Liver (tissue), 9 donors: ENCODE results near the gene RELL1. TPM values are rescaled to one million over a fixed set of nuclear protein-coding genes. Genes with fewer than 3 reads are reported as not detected.

Experiments
- DNase-seq: peaks from one replicate; pipeline ENCODE4 v3.0.0-alpha.2; 2017; ENCODE audit warnings: low spot score
- H3K27ac ChIP-seq, 2 donors: one replicate each; pipeline ENCODE4 v1.7.0; 2013; ENCODE audit warnings: inconsistent platforms in 2 of 2, low read length in 2 of 2, control low read depth in 1 of 2, low read depth in 1 of 2, mild to moderate bottlenecking in 1 of 2
- H3K27me3 ChIP-seq, 4 donors: one replicate each; pipeline versions ENCODE4 v1.6.1 to v1.7.0; 2013; ENCODE audit warnings: low read length in 3 of 4, inconsistent platforms in 1 of 4, mild to moderate bottlenecking in 1 of 4, moderate library complexity in 1 of 4; ENCODE audit not compliant: control insufficient read depth in 4 of 4, insufficient read depth in 4 of 4
- H3K36me3 ChIP-seq, 4 donors: one replicate each; pipeline versions ENCODE4 v1.6.1 to v1.7.0; 2013; ENCODE audit warnings: low read length in 3 of 4, mild to moderate bottlenecking in 3 of 4, low read depth in 1 of 4, moderate library complexity in 1 of 4; ENCODE audit not compliant: control insufficient read depth in 4 of 4, insufficient read depth in 3 of 4
- H3K4me1 ChIP-seq, 4 donors: one replicate each; pipeline versions ENCODE4 v1.6.1 to v1.7.0; 2013; ENCODE audit warnings: low read length in 3 of 4, mild to moderate bottlenecking in 3 of 4, moderate library complexity in 1 of 4; ENCODE audit not compliant: control insufficient read depth in 4 of 4, insufficient read depth in 4 of 4
- H3K4me3 ChIP-seq, 3 donors: one replicate each; pipeline versions ENCODE4 v1.6.1 to v1.7.0; 2013; ENCODE audit warnings: low read length in 3 of 3, control low read depth in 1 of 3, low read depth in 1 of 3, mild to moderate bottlenecking in 1 of 3
- H3K9ac ChIP-seq, 2 donors: one replicate each; pipeline ENCODE4 v1.7.0; 2013; ENCODE audit warnings: low read length in 2 of 2, mild to moderate bottlenecking in 2 of 2, moderate library complexity in 2 of 2, control low read depth in 1 of 2, low read depth in 1 of 2
- H3K9me3 ChIP-seq, 4 donors: one replicate each; pipeline versions ENCODE4 v1.6.1 to v1.7.0; 2013; ENCODE audit warnings: low read length in 3 of 4; ENCODE audit not compliant: control insufficient read depth in 4 of 4
- ATF3 ChIP-seq: IDR thresholded peaks from 2 replicates; pipeline ENCODE4 v1.6.1; 2016; ENCODE audit warnings: antibody characterized with exemption
- EGR1 ChIP-seq, 2 donors: IDR thresholded peaks; 2 replicates each; pipeline ENCODE4 v1.6.1; 2016 to 2018; ENCODE audit warnings: antibody characterized with exemption in 2 of 2, low read depth in 2 of 2
- FOXA1 ChIP-seq: IDR thresholded peaks from 2 replicates; pipeline ENCODE4 v1.6.1; 2016; ENCODE audit warnings: antibody characterized with exemption
- FOXA2 ChIP-seq: IDR thresholded peaks from 2 replicates; pipeline ENCODE4 v1.6.1; 2016; ENCODE audit warnings: antibody characterized with exemption
- GABPA ChIP-seq, 2 donors: IDR thresholded peaks in 1 of 2; conservative IDR thresholded peaks in 1 of 2; 2 replicates each; pipeline ENCODE4 v1.6.1; 2016; ENCODE audit warnings: antibody characterized with exemption in 2 of 2, mild to moderate bottlenecking in 1 of 2, moderate library complexity in 1 of 2
- HNF4A ChIP-seq, 2 donors: conservative IDR thresholded peaks; 2 replicates each; pipeline ENCODE4 v1.6.1; 2016; ENCODE audit warnings: antibody characterized with exemption in 2 of 2, mild to moderate bottlenecking in 2 of 2
- HNF4G ChIP-seq: IDR thresholded peaks from 2 replicates; pipeline ENCODE4 v1.6.1; 2016; ENCODE audit warnings: antibody characterized with exemption
- JUND ChIP-seq, 2 donors: IDR thresholded peaks; 2 replicates each; pipeline ENCODE4 v1.6.1; 2016; ENCODE audit warnings: antibody characterized with exemption in 2 of 2
- MAX ChIP-seq: IDR thresholded peaks from 2 replicates; pipeline ENCODE4 v1.6.1; 2016; ENCODE audit warnings: antibody characterized with exemption
- NR2F2 ChIP-seq: IDR thresholded peaks from 2 replicates; pipeline ENCODE4 v1.6.1; 2016; ENCODE audit warnings: antibody characterized with exemption
- RAD21 ChIP-seq, 2 donors: IDR thresholded peaks; 2 replicates each; pipeline ENCODE4 v1.6.1; 2016; ENCODE audit warnings: antibody characterized with exemption in 2 of 2, mild to moderate bottlenecking in 2 of 2
- RXRA ChIP-seq, 2 donors: IDR thresholded peaks; 2 replicates each; pipeline ENCODE4 v1.6.1; 2017 to 2018; ENCODE audit warnings: antibody characterized with exemption in 2 of 2, mild to moderate bottlenecking in 1 of 2
- SP1 ChIP-seq: IDR thresholded peaks from 2 replicates; pipeline ENCODE4 v1.6.1; 2018; ENCODE audit warnings: antibody characterized with exemption, mild to moderate bottlenecking
- TAF1 ChIP-seq: conservative IDR thresholded peaks from 2 replicates; pipeline ENCODE4 v1.6.1; 2016; ENCODE audit warnings: antibody characterized with exemption, mild to moderate bottlenecking
- YY1 ChIP-seq: IDR thresholded peaks from 2 replicates; pipeline ENCODE4 v1.6.1; 2016; ENCODE audit warnings: antibody characterized with exemption, mild to moderate bottlenecking
- WGBS: extraction: QIAGEN DNeasy Blood & Tissue Kit; methylation state at CpG from one replicate; pipeline ENCODE4 v1.1.7; 2013; 5-methylcytosine and 5-hydroxymethylcytosine counted together
- polyA plus RNA-seq, 2 donors: library from polyadenylated mRNA; stranded (reverse) in 1 of 2; unstranded in 1 of 2; fragments of 200-250 nt in 1 of 2; fragments of >200 nt in 1 of 2; fragmentation: Nextera tagmentation in 1 of 2; extraction: Ambion mirVana in 1 of 2; gene quantifications; one replicate each; pipeline versions ENCODE4 v1.2.1 to v1.2.3, GENCODE V29; 2013 to 2015
- total RNA-seq, 2 donors: library from RNA; depleted of rRNA; stranded (reverse); fragments of >200 nt; gene quantifications; one replicate each; pipeline ENCODE4 v1.2.3, GENCODE V29; 2014
- TF ChIP-seq, protein P1 (sequence below): IDR thresholded peaks from 2 replicates; pipeline ENCODE4 v1.6.1; 2016; ENCODE audit warnings: antibody characterized with exemption
- TF ChIP-seq, protein P2 (sequence below): fragments of 150-350 bp; IDR thresholded peaks from 2 replicates; pipeline ENCODE4 v1.5.1; 2017; ENCODE audit warnings: improper control_type of control experiment, low read depth, low read length; ENCODE audit not compliant: missing input control
- TF ChIP-seq, protein P3 (sequence below): IDR thresholded peaks from 2 replicates; pipeline ENCODE4 v1.6.1; 2016; ENCODE audit warnings: antibody characterized with exemption, mild to moderate bottlenecking
- donor health status: healthy.
- donor health status: healthy.
- donor health status: healthy.
- donor health status: healthy.
- donor health status: healthy.

RELL1 gene
- total RNA-seq (10 to 100 TPM; 12.9 to 16.8 TPM), polyA plus RNA-seq (1 to 10 TPM; 1.5 to 1.8 TPM)

- peak within 1 kb of the TSS; percentile 83 to 85 for H3K9ac ChIP-seq
- DNase-seq, result peak; percentile 100
- H3K27ac ChIP-seq, result peak within 1 kb of the TSS; percentile 85 to 92
- no peaks in the 10 kb centered on the region for H3K36me3 ChIP-seq
- TF ChIP-seq GABPA (IDR thresholded peaks at IDR 0.05 in 1 of 2, conservative IDR thresholded peaks at IDR 0.05 in 1 of 2) (peak in 1 of 2 donors; percentile 74), YY1 (peak; percentile 83), FOXA2 (no peak), FOXA1 (peak; percentile 81), MAX (peak; percentile 88), SP1 (peak; percentile 95), RAD21 (IDR thresholded peaks at IDR 0.05) (peak; percentile 60 to 73), NR2F2 (no peak), RXRA (IDR thresholded peaks at IDR 0.05) (peak; percentile 39 to 51), HNF4G (no peak), TAF1 (peak; percentile 9), JUND (IDR thresholded peaks at IDR 0.05) (peak in 1 of 2 donors; percentile 46), EGR1 (IDR thresholded peaks at IDR 0.05; ENCODE audit: low read depth in 2 of 2) (peak; percentile 47 to 90), ATF3 (no peak), HNF4A (conservative IDR thresholded peaks at IDR 0.05) (peak; percentile 26 to 40)
- TF ChIP-seq, protein P1, sequence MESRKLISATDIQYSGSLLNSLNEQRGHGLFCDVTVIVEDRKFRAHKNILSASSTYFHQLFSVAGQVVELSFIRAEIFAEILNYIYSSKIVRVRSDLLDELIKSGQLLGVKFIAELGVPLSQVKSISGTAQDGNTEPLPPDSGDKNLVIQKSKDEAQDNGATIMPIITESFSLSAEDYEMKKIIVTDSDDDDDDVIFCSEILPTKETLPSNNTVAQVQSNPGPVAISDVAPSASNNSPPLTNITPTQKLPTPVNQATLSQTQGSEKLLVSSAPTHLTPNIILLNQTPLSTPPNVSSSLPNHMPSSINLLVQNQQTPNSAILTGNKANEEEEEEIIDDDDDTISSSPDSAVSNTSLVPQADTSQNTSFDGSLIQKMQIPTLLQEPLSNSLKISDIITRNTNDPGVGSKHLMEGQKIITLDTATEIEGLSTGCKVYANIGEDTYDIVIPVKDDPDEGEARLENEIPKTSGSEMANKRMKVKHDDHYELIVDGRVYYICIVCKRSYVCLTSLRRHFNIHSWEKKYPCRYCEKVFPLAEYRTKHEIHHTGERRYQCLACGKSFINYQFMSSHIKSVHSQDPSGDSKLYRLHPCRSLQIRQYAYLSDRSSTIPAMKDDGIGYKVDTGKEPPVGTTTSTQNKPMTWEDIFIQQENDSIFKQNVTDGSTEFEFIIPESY, result peak; percentile 56
- TF ChIP-seq, protein P2, sequence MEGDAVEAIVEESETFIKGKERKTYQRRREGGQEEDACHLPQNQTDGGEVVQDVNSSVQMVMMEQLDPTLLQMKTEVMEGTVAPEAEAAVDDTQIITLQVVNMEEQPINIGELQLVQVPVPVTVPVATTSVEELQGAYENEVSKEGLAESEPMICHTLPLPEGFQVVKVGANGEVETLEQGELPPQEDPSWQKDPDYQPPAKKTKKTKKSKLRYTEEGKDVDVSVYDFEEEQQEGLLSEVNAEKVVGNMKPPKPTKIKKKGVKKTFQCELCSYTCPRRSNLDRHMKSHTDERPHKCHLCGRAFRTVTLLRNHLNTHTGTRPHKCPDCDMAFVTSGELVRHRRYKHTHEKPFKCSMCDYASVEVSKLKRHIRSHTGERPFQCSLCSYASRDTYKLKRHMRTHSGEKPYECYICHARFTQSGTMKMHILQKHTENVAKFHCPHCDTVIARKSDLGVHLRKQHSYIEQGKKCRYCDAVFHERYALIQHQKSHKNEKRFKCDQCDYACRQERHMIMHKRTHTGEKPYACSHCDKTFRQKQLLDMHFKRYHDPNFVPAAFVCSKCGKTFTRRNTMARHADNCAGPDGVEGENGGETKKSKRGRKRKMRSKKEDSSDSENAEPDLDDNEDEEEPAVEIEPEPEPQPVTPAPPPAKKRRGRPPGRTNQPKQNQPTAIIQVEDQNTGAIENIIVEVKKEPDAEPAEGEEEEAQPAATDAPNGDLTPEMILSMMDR, result no peak
- TF ChIP-seq, protein P3, sequence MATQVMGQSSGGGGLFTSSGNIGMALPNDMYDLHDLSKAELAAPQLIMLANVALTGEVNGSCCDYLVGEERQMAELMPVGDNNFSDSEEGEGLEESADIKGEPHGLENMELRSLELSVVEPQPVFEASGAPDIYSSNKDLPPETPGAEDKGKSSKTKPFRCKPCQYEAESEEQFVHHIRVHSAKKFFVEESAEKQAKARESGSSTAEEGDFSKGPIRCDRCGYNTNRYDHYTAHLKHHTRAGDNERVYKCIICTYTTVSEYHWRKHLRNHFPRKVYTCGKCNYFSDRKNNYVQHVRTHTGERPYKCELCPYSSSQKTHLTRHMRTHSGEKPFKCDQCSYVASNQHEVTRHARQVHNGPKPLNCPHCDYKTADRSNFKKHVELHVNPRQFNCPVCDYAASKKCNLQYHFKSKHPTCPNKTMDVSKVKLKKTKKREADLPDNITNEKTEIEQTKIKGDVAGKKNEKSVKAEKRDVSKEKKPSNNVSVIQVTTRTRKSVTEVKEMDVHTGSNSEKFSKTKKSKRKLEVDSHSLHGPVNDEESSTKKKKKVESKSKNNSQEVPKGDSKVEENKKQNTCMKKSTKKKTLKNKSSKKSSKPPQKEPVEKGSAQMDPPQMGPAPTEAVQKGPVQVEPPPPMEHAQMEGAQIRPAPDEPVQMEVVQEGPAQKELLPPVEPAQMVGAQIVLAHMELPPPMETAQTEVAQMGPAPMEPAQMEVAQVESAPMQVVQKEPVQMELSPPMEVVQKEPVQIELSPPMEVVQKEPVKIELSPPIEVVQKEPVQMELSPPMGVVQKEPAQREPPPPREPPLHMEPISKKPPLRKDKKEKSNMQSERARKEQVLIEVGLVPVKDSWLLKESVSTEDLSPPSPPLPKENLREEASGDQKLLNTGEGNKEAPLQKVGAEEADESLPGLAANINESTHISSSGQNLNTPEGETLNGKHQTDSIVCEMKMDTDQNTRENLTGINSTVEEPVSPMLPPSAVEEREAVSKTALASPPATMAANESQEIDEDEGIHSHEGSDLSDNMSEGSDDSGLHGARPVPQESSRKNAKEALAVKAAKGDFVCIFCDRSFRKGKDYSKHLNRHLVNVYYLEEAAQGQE, result peak; percentile 89
- H3K27me3 ChIP-seq, result no peaks in the 10 kb centered on the region
- H3K4me3 ChIP-seq, result peak within 1 kb of the TSS; percentile 51 to 84 (median 75)
- WGBS, result under 1% methylated on average over 58 of the region's 58 CpGs
- H3K4me1 ChIP-seq, result peaks cover 0 to 24% (median 15%) of the 10 kb centered on the region in 4 donors
- no peaks in the 10 kb centered on the region for H3K9me3 ChIP-seq
Measured at GRCh38 chr4:37686373-37687193, at the start of gene RELL1. Gene RELL1 (minus strand): TSS chr4:37686376. CDS start chr4:37686287, 89 bp downstream.
